K562 (cell line): ENCODE results near the gene GLP2R. TPM values are rescaled to one million over a fixed set of nuclear protein-coding genes. Genes with fewer than 3 reads are reported as not detected.

Experiments
- ATAC-seq: fragments of 200-7000 bp; cut with Tn5 transposase; 3 replicates; pipeline ENCODE4 v1.9.1; 2020; ENCODE audit warnings: moderate library complexity
- BruUV-seq: library from RNA; stranded (reverse); fragments of 400-500 nt; replicated peaks from 2 replicates; lab custom pipeline; 2021; lab: Mats Ljungman, UMichigan
- CTCF ChIA-PET: fragments of 300-600 bp; formaldehyde crosslinking; extraction: SDS; loops from one replicate; lab custom pipeline; 2021; ENCODE audit warnings: low intra/inter-chr PET ratio; lab: Yijun Ruan, JAX
- POLR2A ChIA-PET: fragments of 300-600, 350-650 bp; sonication (Branson Sonifier 250); formaldehyde crosslinking; extraction: SDS; loops from one replicate; lab custom pipeline; 2021; ENCODE audit warnings: antibody characterized with exemption, inconsistent platforms; lab: Yijun Ruan, JAX
- DNase-seq, 4 experiments: peaks; one replicate each; pipeline versions ENCODE4 v3.0.0 to v3.0.0-alpha.2; 2011 to 2018; ENCODE audit warnings: low spot score in 3 of 4, mixed read lengths in 3 of 4; ENCODE audit errors: extremely low read depth in 1 of 4
- FAIRE-seq: peaks from 2 replicates; lab custom pipeline; 2011; peaks lifted over from hg19 to GRCh38; lab: Jason Lieb, UNC
- H2AFZ ChIP-seq: 2 replicates; pipeline ENCODE4 v1.6.0; 2011; ENCODE audit warnings: low read depth, low read length, control low read depth, inconsistent platforms
- H3K27ac ChIP-seq: fragments of 200-600 bp; 3 replicates; pipeline ENCODE4 v1.8.0; 2011; ENCODE audit warnings: low read depth, mild to moderate bottlenecking, control low read depth, inconsistent platforms, low read length, moderate library complexity, mixed read lengths; ENCODE audit errors: extremely low read depth
- H3K27me3 ChIP-seq, 2 experiments: fragments of 300-600 bp in 1 of 2; 2 replicates in 1 of 2; 3 replicates in 1 of 2; pipeline versions ENCODE4 v1.6.0 to v1.8.0; 2011; ENCODE audit warnings: inconsistent platforms in 2 of 2, low read length in 2 of 2, mild to moderate bottlenecking in 1 of 2, mixed read lengths in 1 of 2, moderate library complexity in 1 of 2; ENCODE audit not compliant: control insufficient read depth in 2 of 2, insufficient read depth in 2 of 2
- H3K36me3 ChIP-seq: fragments of 300-600 bp; 3 replicates; pipeline ENCODE4 v1.8.0; 2011; ENCODE audit warnings: mild to moderate bottlenecking, low read length, inconsistent platforms; ENCODE audit not compliant: control insufficient read depth, insufficient read depth
- H3K4me1 ChIP-seq, 2 experiments: fragments of 200-600 bp in 1 of 2; replicated peaks in 1 of 2; 2 replicates in 1 of 2; 3 replicates in 1 of 2; pipeline versions ENCODE4 v1.5.1 to v1.8.0; 2011; ENCODE audit warnings: inconsistent platforms in 2 of 2, low read length in 2 of 2, mild to moderate bottlenecking in 1 of 2, mixed read lengths in 1 of 2, moderate library complexity in 1 of 2; ENCODE audit not compliant: control insufficient read depth in 2 of 2, insufficient read depth in 2 of 2
- H3K4me2 ChIP-seq: 2 replicates; pipeline ENCODE4 v1.6.1; 2011; ENCODE audit warnings: low read length, control low read depth, inconsistent platforms, mixed read lengths; ENCODE audit not compliant: insufficient read depth
- H3K4me3 ChIP-seq: fragments of 200-600 bp; sonication (generic), shearing (Covaris generic); 2 replicates; pipeline ENCODE4 v1.5.1; 2016; ENCODE audit warnings: control low read depth, inconsistent platforms
- H3K79me2 ChIP-seq: fragments of 200-600 bp; 3 replicates; pipeline ENCODE4 v1.8.0; 2011; ENCODE audit warnings: low read length, inconsistent platforms; ENCODE audit not compliant: control insufficient read depth, insufficient read depth
- H3K9ac ChIP-seq, 2 experiments: 2 replicates each; pipeline versions ENCODE4 v1.6.0 to v1.6.1; 2011; ENCODE audit warnings: low read depth in 2 of 2, low read length in 2 of 2, control low read depth in 1 of 2, inconsistent platforms in 1 of 2, mild to moderate bottlenecking in 1 of 2, mixed read lengths in 1 of 2; ENCODE audit not compliant: insufficient read depth in 1 of 2
- H3K9me1 ChIP-seq: one replicate; pipeline ENCODE4 v1.6.0; 2011; ENCODE audit warnings: inconsistent platforms, mild to moderate bottlenecking, low read length, moderate library complexity; ENCODE audit not compliant: control insufficient read depth, insufficient read depth
- H3K9me3 ChIP-seq: replicated peaks from 2 replicates; pipeline ENCODE4 v1.5.1; 2011; ENCODE audit warnings: low read depth, low read length, inconsistent platforms; ENCODE audit not compliant: control insufficient read depth, insufficient read depth
- H4K20me1 ChIP-seq: replicated peaks from 2 replicates; pipeline ENCODE4 v1.6.1; 2011; ENCODE audit warnings: low read length, inconsistent platforms, mixed read lengths; ENCODE audit not compliant: control insufficient read depth, insufficient read depth
- BRCA1 ChIP-seq, 2 experiments: fragments of 450-650 bp in 1 of 2; sonication (generic) in 1 of 2; formaldehyde crosslinking in 1 of 2; IDR thresholded peaks; 2 replicates each; pipeline versions ENCODE4 v1.5.0 to v1.6.1; 2017 to 2020; ENCODE audit warnings: mild to moderate bottlenecking in 1 of 2, missing genetic modification reagents in 1 of 2
- GTF2F1 ChIP-seq: IDR thresholded peaks from 2 replicates; pipeline ENCODE4 v1.6.1; 2011; ENCODE audit warnings: low read depth, low read length, improper control_type of control experiment
- HINFP ChIP-seq: fragments of 450-650 bp; conservative IDR thresholded peaks from 2 replicates; pipeline ENCODE4 v1.6.1; 2016; ENCODE audit warnings: missing genetic modification characterization, low read depth, mild to moderate bottlenecking, control low read depth, missing compliant biosample characterization
- NR2C1 ChIP-seq, 2 experiments: fragments of 450-650 bp; IDR thresholded peaks; 2 replicates each; pipeline ENCODE4 v1.6.1; 2017; ENCODE audit warnings: mild to moderate bottlenecking in 2 of 2, antibody characterized with exemption in 1 of 2, inconsistent platforms in 1 of 2, missing compliant biosample characterization in 1 of 2, missing genetic modification characterization in 1 of 2
- POLR2H ChIP-seq: IDR thresholded peaks from 2 replicates; pipeline ENCODE4 v1.6.1; 2016; ENCODE audit warnings: missing genetic modification characterization, low read depth, mild to moderate bottlenecking, control low read depth, missing compliant biosample characterization, moderate library complexity
- SMARCA5 ChIP-seq: fragments of 450-650 bp; IDR thresholded peaks from 2 replicates; pipeline ENCODE4 v1.6.1; 2016
- ZZZ3 ChIP-seq: fragments of 450-650 bp; IDR thresholded peaks from 2 replicates; pipeline ENCODE4 v1.6.1; 2016; ENCODE audit warnings: antibody characterized with exemption, mild to moderate bottlenecking, moderate library complexity
- WGBS: fragments of 100-300 bp; shearing (Covaris generic); methylation state at CpG from one replicate; pipeline ENCODE4 v1.1.6; 2016; ENCODE audit warnings: low coverage, mixed read lengths; ENCODE audit not compliant: insufficient coverage; ENCODE audit errors: missing lambda C conversion rate; 5-methylcytosine and 5-hydroxymethylcytosine counted together
- in situ Hi-C: fragments of 300-500 bp; cut with MboI; formaldehyde crosslinking; loops from 4 replicates; pipeline ENCODE4 v1.15.0; 2018; ENCODE audit warnings: inconsistent platforms, mixed read lengths
- intact Hi-C: fragments of 100-400 bp; cut with micrococcal nuclease; formaldehyde crosslinking; loops from 2 replicates; pipeline ENCODE4 v1.14.2; 2022
- polyA plus RNA-seq, 8 experiments: library from polyadenylated mRNA; depleted of rRNA in 4 of 8; stranded (reverse) in 5 of 8; unstranded in 3 of 8; fragments of >200 nt; fragmentation: Nextera tagmentation in 2 of 8; fragmentation: Illumina TruSeq in 1 of 8; extraction: Ambion mirVana in 2 of 8; extraction: Trizol in 1 of 8; gene quantifications; 2 replicates each; pipeline versions ENCODE4 v1.2.1 to v1.2.3, GENCODE V29; 2011 to 2014; ENCODE audit warnings: inconsistent platforms in 1 of 8, missing spikeins in 1 of 8
- total RNA-seq, 7 experiments: library from RNA; depleted of rRNA in 6 of 7; stranded (reverse); fragments of >200 nt in 6 of 7; fragmentation: Illumina TruSeq in 2 of 7; extraction: Trizol in 2 of 7; gene quantifications; 2 replicates each; pipeline versions ENCODE4 v1.2.1 to v1.2.3, GENCODE V29; 2011 to 2021; ENCODE audit warnings: low replicate concordance in 1 of 7

The GLP2R gene
- total and polyA plus RNA-seq, 9 of the 15 experiments (the other 6 are each of a cell fraction or from before 2014, with no cell fraction given): not detected

GRCh38 chr17:9908649-9909042, 82.9 kb downstream of the GLP2R start:
- Histone ChIP-seq H3K36me3 (no peaks in the 10 kb centered on the region), H3K27me3 (peaks cover 0 to 5% of the 10 kb centered on the region in 2 experiments; a peak in 2 of 5 replicates), H3K4me1 (no peaks in the 10 kb centered on the region), H3K27ac (no peak overlapping the region), H2AFZ (no peak overlapping the region), H3K9ac (no peak overlapping the region), H3K79me2 (no peaks in the 10 kb centered on the region), H3K9me1 (no peaks in the 10 kb centered on the region), H3K4me2 (no peak overlapping the region), H3K9me3 (no peaks in the 10 kb centered on the region), H4K20me1 (no peaks in the 10 kb centered on the region), H3K4me3 (no peak overlapping the region)
- intact Hi-C loops (no loop called here), in situ Hi-C loops (no loop called here)
- no peak for FAIRE-seq
- no peak for TF ChIP-seq ZZZ3
- no peak for TF ChIP-seq SMARCA5
- TF ChIP-seq GTF2F1: no peak
- no peak for TF ChIP-seq POLR2H
- TF ChIP-seq BRCA1 (IDR thresholded peaks at IDR 0.05): no peak
- TF ChIP-seq BRCA1 (CRISPR knock-in tag; IDR thresholded peaks at IDR 0.05): no peak
- BruUV-seq: no TSS peak
- WGBS: 7% methylated on average over 3 of the region's 7 CpGs
- POLR2A ChIA-PET: no interaction called here
- DNase-seq: no peak
- CTCF ChIA-PET: no interaction called here
- ATAC-seq: no peak

- ATAC-seq (no peak), DNase-seq (no peak), FAIRE-seq (no peak)
- H3K36me3 ChIP-seq: no peaks in the 10 kb centered on the region
- no peaks in the 10 kb centered on the region for H4K20me1 ChIP-seq
- no peak overlapping the region for H3K4me2 ChIP-seq
- POLR2A ChIA-PET: no interaction called here
- CTCF ChIA-PET: no interaction called here
- in situ Hi-C loops (no loop called here), intact Hi-C loops (no loop called here)
- H3K4me1 ChIP-seq: no peaks in the 10 kb centered on the region
- no peak overlapping the region for H3K4me3 ChIP-seq
- WGBS: 1% methylated on average over 8 of the region's 12 CpGs
- H3K9me3 ChIP-seq: no peaks in the 10 kb centered on the region
- TF ChIP-seq NR2C1 (IDR thresholded peaks at IDR 0.05) (no peak), NR2C1 (tag; IDR thresholded peaks at IDR 0.05) (no peak), HINFP (tag) (no peak)
- no peaks in the 10 kb centered on the region for H3K9me1 ChIP-seq
- H3K27me3 ChIP-seq: no peaks in the 10 kb centered on the region; a peak in 1 of 5 replicates
- no peak overlapping the region for H3K9ac ChIP-seq
- no TSS peak for BruUV-seq
- no peak overlapping the region for H3K27ac ChIP-seq
- no peak overlapping the region for H2AFZ ChIP-seq
- H3K79me2 ChIP-seq: no peaks in the 10 kb centered on the region
Measured at GRCh38 chr17:9911089-9911488, 85.4 kb downstream of the GLP2R start.
